Brain pericyte (primary cell): ENCODE data around the gene ATOSA.

Experiments used
- DNase-seq: peaks from one replicate; pipeline ENCODE4 v3.0.0-alpha.2; 2012; ENCODE audit warnings: low read depth, low spot score

Gene ATOSA

DNA sequence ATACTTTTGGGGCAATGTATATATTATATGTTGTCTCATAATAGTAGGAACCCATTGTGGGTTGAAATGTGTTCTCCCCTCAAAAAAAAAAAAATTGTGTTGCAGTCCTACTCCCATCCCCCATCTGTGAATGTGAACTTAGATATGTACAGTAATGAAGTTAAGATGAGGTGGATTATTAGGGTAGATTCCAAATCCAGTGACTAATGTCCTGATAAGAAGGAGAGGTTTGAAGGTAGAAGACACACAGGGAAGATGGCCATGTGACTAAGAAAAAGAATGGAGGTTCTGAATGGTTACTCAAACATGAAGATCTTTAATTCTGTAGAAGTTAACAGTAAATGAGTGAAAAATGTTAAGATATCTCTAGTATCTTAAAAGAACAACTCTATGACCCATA lies 3.0 kb upstream of the ATOSA start:
- no peak for DNase-seq

GRCh38 chr15:52681441-52681840 lies 2.3 kb upstream of the ATOSA start:
- no peak for DNase-seq

DNA sequence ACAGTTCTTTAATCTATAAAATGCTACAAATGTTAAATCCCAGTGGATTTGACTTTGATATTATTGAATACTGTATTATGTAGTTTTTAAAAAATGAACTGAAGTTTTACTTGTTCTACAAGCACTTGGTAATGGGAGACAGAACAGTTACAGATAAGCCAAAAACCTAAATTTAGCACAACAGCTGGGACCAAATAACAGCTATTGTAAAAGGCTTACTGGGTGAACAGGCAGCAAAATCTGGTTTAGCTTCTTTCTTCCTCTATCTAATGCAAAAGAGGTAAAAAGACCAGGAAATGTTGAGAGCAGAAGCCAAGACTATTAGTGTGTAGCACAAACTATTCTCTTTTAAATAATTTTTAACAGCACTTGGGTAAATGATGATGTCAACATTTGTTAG lies 1.6 kb upstream of the ATOSA start:
- DNase-seq = no peak

DNA sequence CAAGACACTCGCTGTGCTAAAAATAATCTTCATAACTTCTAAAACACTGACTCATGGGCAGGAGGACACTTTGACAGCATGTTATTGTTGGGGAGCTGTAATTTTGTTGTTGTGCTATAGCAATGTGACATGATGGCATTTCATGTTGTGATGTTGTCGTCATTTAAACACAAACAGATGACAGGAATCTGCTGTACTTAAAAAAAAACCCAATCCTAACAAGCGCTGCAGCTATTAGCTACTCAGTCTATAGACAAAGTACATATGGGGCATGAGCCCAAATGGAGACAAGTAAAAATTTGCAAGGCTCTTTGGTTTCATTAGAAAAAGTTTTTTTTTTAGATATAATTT lies 828 bp upstream of the ATOSA start:
- DNase-seq = no peak

GRCh38 chr15:52678468-52679231 lies 538 bp downstream of the ATOSA start:
- no peak for DNase-seq

GRCh38 chr15:52677593-52678467 lies 1.4 kb downstream of the ATOSA start:
- DNase-seq = no peak

DNA sequence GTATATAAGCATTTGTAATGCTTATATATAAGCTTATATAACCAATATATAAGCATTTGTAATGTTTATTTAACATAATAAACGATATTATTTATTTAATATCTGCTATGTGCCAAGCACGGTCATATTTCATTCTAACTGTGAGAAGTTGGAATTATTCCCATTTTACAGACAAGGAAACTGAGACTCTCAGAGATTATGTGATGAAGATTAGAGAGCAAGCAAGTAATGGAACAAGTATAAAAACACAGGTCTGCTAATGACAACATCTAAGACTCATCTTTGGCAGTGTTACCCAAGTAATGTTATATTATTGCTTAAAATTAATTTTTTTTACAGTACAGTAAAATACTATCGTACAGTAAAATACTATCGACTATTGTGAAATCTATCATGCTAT lies 4.4 kb downstream of the ATOSA start:
- no peak for DNase-seq

GRCh38 chr15:52673734-52674133 lies 5.5 kb downstream of the ATOSA start:
- no peak for DNase-seq

GRCh38 chr15:52673312-52673711 lies 5.9 kb downstream of the ATOSA start:
- no peak for DNase-seq

DNA sequence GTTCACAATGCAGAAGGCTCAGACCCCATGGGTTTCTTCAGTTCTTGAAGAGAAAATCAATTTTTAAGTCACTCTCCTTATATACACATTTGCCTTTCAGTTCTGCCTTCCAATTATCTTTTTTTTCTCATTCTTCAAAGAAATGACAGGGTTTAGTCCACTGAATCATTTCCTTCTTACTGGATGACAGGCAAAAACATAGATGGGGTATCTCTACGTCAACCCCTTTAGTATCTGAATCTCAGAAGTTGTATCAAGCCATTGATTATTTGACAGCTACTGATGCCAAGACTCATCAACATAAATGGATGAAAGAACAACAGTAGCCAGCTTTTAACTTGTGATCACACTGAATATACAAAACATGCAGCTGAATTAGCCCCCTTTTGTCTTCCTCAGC lies 6.5 kb downstream of the ATOSA start:
- no peak for DNase-seq

DNA sequence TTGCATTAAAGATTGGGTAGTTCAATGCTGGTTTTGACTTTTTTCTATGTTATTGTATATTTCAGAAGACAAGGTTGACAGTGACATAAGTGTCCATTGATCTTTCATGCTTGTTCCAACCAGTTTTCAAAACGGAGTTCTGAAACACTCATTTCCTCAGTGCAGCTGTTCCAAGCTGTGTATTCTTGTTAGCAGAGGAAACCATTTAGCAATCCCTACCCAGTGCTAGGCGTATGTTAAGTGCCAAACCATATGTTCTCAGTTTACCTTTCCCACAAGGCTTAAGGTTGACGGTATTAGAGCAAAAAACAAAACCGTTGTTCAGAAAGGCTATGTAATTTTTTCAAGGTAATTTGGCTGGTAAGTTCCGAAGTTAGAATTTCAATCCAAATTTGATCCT lies 9.1 kb downstream of the ATOSA start:
- DNase-seq = no peak

DNA sequence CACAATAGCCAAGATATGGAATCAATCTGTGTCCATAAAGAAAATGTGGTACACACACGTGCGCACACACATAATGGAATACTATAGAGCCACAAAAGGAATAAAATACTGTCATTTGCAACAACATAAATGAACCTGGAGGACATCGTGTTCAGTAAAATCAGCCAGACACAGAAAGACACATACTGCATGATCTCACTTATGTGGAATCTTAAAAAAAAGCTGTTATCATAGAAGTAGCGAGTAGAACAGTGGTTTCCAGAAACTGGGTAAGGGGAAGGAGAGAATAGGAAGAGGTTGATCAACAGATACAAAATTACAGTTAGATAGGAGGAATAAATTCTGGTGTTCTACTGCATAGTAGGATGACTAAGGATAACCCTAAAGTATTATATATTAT lies 11.1 kb downstream of the ATOSA start:
- DNase-seq = no peak

GRCh38 chr15:52667597-52667996 lies 11.6 kb downstream of the ATOSA start:
- DNase-seq = no peak

DNA sequence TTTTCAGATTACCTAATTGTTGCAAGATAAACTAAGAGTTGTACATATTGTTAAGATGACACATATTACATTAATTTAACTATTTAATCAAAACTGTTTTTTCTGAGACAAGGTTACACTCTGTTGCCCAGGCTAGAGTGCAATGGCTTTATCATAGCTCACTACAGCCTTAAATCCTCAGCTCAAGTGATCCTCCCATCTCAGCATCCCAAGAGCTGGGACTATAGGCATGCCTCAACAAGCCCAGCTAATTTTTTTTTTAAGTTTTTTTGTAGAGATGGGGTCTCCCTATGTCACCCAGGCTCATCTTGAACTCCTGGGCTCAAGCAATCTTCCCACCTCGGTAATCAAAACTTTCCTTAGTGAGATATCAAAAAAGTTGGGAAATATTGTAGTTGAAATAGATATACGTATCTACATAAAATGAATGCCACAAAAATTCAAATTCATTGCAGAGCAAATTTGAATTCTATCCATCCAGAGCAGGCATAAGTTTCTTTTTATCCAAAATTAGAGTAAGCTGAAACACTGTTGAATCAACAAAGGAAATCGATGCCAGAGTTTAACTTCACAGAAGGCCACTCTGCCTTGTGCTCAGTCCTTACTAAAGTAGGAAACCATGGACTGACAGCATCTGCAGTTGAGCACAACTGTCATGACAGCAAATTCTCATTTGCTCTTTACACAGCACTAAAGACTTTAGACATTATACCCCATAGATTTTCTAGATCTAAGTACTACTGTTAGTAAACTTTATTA lies 15.5 kb downstream of the ATOSA start:
- DNase-seq = no peak

- no peak for DNase-seq
These were observed 17.3 kb downstream of the ATOSA start for GRCh38 chr15:52661909-52662308.

GRCh38 chr15:52660192-52660591 lies 19.0 kb downstream of the ATOSA start:
- DNase-seq = no peak

GRCh38 chr15:52658955-52659354 lies 20.2 kb downstream of the ATOSA start:
- DNase-seq = no peak

DNA sequence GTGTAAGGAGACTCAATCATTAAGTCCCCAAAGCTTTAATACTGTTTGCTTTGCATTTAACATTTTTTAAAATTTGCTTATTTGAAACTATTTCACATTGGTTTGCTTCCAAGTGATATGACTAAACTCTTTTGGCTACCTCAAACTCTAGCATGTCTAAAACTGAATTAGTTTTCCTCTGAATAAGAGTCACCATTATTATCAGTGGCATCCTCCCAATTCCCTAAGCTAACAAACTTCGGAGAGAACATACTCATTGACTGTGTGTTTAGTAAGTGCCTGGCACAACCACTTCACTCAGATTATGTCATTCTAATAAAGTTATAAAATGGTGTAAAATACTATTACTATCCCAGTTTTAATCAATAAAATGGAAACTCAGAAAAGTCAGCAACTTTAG lies 21.9 kb downstream of the ATOSA start:
- DNase-seq = no peak

DNA sequence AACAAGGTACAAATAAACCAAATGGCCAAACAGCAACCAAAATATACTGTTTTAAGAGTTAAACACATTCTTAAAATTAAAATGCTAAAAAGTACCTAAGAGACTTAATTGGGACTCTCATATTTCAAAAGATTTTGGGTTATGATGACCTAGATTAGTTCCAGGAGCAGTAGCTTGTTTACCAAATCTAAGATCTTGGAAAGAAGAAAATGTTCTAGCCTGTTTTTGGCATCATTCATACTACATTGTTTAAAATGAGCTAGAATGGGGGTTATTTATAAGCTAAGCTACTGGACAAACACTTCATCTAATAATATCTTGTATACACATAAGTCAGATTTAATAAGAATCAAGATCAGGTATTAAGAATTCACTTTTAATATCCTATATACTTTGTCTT lies 22.8 kb downstream of the ATOSA start:
- no peak for DNase-seq

GRCh38 chr15:52653431-52653964 lies 25.7 kb downstream of the ATOSA start:
- DNase-seq = no peak

- DNase-seq = no peak
These were observed 26.2 kb downstream of the ATOSA start for GRCh38 chr15:52652984-52653383.

DNA sequence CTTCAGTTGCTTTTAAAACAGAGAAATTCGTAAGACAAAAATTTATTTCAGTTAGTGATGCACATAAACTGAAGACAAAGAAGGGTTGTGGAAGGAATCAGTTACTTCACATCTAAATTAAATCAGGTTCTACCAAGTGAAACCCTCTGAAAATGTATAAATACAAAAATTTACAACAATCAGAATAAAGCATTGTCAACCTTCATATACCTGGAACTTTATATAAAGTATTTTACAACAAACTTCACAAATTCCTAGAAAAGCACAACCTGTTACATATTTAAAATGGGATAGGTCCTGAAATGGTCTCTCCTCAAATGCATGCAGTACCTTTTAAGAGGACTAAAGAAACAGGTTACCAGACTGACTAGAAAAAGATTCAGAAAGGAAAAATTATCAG lies 26.9 kb downstream of the ATOSA start:
- DNase-seq = no peak
